ENCODE measurements around the gene ATP2B2. TPM values are rescaled to one million over a fixed set of nuclear protein-coding genes. Genes with fewer than 3 reads are reported as not detected.

ATP2B2 gene
- total and polyA plus RNA-seq, 9 of the 15 experiments (the other 6 are each of a cell fraction or from before 2014, with no cell fraction given) = 0.06 TPM; not detected in 8

DNA sequence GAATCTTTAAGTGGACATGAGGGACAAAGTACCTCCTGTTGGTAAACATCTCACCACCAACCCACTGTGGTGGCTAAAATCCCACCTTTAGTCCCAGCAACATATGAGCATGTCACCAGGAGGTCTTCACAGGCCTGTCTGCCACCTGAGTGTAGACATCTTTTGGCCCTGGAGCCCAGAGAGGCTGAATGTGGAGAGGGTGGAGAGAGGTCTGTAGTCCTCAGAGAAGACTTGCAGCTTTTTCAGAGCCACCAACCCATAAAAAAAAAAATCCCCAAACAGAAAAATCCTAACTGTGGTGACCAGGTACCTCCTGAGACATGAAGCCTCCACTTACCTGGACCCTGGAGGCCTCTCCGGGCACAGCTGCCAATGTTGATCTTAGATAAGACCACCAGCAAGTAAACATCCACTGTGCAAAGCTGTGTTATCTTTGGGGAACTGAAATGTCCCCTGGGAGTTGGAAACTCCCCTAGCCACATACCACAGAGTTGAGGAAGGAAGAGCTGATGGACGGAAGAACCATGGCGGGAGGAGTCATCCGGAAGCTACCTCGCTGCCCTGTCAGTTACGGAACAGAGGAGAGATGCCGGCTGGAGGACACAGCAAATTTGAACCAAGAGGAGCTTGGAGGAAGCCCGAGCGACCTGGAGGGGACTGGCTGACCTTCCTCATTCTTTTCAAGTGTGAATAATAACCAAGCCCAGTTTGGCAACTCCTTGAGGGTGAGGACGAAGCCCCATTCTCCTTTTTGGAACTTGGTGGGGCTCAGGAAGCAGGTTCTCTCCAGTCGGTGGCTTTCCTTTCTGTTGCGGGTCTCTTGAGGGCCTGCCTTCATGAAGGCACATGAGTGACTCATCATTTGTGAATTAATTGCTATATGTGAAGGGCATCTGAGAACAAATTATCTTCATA is 212.6 kb downstream of the ATP2B2 start, which contains the start of gene GHRL (continued):
- TF ChIP-seq, protein P1, sequence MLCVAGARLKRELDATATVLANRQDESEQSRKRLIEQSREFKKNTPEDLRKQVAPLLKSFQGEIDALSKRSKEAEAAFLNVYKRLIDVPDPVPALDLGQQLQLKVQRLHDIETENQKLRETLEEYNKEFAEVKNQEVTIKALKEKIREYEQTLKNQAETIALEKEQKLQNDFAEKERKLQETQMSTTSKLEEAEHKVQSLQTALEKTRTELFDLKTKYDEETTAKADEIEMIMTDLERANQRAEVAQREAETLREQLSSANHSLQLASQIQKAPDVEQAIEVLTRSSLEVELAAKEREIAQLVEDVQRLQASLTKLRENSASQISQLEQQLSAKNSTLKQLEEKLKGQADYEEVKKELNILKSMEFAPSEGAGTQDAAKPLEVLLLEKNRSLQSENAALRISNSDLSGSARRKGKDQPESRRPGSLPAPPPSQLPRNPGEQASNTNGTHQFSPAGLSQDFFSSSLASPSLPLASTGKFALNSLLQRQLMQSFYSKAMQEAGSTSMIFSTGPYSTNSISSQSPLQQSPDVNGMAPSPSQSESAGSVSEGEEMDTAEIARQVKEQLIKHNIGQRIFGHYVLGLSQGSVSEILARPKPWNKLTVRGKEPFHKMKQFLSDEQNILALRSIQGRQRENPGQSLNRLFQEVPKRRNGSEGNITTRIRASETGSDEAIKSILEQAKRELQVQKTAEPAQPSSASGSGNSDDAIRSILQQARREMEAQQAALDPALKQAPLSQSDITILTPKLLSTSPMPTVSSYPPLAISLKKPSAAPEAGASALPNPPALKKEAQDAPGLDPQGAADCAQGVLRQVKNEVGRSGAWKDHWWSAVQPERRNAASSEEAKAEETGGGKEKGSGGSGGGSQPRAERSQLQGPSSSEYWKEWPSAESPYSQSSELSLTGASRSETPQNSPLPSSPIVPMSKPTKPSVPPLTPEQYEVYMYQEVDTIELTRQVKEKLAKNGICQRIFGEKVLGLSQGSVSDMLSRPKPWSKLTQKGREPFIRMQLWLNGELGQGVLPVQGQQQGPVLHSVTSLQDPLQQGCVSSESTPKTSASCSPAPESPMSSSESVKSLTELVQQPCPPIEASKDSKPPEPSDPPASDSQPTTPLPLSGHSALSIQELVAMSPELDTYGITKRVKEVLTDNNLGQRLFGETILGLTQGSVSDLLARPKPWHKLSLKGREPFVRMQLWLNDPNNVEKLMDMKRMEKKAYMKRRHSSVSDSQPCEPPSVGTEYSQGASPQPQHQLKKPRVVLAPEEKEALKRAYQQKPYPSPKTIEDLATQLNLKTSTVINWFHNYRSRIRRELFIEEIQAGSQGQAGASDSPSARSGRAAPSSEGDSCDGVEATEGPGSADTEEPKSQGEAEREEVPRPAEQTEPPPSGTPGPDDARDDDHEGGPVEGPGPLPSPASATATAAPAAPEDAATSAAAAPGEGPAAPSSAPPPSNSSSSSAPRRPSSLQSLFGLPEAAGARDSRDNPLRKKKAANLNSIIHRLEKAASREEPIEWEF (CRISPR knock-in tag; IDR thresholded peaks at IDR 0.05) = no peak
- no peak for TF ChIP-seq OTX1 (CRISPR knock-in tag; IDR thresholded peaks at IDR 0.05)
- TF ChIP-seq HMG20B (CRISPR knock-in tag; IDR thresholded peaks at IDR 0.05) = no peak
- TF ChIP-seq YY1 (IDR thresholded peaks at IDR 0.05; ENCODE audit: borderline replicate concordance in 1 of 3, control insufficient read depth in 1 of 3, extremely low read depth in 1 of 3, insufficient read depth in 3 of 3, insufficient read length in 1 of 3, insufficient replicate concordance in 2 of 3, low read depth in 1 of 3, low read length in 2 of 3) = peak in 1 of 3 experiments; percentile 70
- no peak for TF ChIP-seq NRF1 (conservative IDR thresholded peaks at IDR 0.05 in 1 of 2, IDR thresholded peaks at IDR 0.05 in 1 of 2)
- TF ChIP-seq MEIS2 (IDR thresholded peaks at IDR 0.05; ENCODE audit: partially characterized antibody) = peak; percentile 32
- no peak for TF ChIP-seq AFF4 (CRISPR knock-in tag; IDR thresholded peaks at IDR 0.05)
- no peak for TF ChIP-seq CCAR2 (IDR thresholded peaks at IDR 0.05; ENCODE audit: low read depth, low read length)
- TF ChIP-seq MAFF (IDR thresholded peaks at IDR 0.05; ENCODE audit: low read length) = peak; percentile 31; the same call in 1 of the 2 replicates
- TF ChIP-seq, protein P2, sequence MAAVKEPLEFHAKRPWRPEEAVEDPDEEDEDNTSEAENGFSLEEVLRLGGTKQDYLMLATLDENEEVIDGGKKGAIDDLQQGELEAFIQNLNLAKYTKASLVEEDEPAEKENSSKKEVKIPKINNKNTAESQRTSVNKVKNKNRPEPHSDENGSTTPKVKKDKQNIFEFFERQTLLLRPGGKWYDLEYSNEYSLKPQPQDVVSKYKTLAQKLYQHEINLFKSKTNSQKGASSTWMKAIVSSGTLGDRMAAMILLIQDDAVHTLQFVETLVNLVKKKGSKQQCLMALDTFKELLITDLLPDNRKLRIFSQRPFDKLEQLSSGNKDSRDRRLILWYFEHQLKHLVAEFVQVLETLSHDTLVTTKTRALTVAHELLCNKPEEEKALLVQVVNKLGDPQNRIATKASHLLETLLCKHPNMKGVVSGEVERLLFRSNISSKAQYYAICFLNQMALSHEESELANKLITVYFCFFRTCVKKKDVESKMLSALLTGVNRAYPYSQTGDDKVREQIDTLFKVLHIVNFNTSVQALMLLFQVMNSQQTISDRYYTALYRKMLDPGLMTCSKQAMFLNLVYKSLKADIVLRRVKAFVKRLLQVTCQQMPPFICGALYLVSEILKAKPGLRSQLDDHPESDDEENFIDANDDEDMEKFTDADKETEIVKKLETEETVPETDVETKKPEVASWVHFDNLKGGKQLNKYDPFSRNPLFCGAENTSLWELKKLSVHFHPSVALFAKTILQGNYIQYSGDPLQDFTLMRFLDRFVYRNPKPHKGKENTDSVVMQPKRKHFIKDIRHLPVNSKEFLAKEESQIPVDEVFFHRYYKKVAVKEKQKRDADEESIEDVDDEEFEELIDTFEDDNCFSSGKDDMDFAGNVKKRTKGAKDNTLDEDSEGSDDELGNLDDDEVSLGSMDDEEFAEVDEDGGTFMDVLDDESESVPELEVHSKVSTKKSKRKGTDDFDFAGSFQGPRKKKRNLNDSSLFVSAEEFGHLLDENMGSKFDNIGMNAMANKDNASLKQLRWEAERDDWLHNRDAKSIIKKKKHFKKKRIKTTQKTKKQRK (IDR thresholded peaks at IDR 0.05; ENCODE audit: borderline replicate concordance, low read depth, low read length) = no peak
- TF ChIP-seq ZNF174 (CRISPR knock-in tag; IDR thresholded peaks at IDR 0.05) = no peak
- TF ChIP-seq NCOA6 (IDR thresholded peaks at IDR 0.05) = no peak
- TF ChIP-seq ZNF57 (CRISPR knock-in tag; IDR thresholded peaks at IDR 0.05) = no peak
- TF ChIP-seq ZNF431 (CRISPR knock-in tag; IDR thresholded peaks at IDR 0.05) = no peak
